Measurements from ENCODE around the gene DAB2IP.

- TF ChIP-seq POLR2A (IDR thresholded peaks at IDR 0.05) (no peak), CTCF (IDR thresholded peaks at IDR 0.05) (no peak)
Observed at GRCh38 chr9:121636341-121636865, 15.0 kb upstream of the DAB2IP start.
